ENCODE results near the gene DNAH11. TPM values are rescaled to one million over a fixed set of nuclear protein-coding genes. Genes with fewer than 3 reads are reported as not detected.
"Not testable (repeated sequence)": the region's sequence is repeated elsewhere in the genome, so short reads cannot be mapped to it uniquely, and the experiment has no call there.

The DNAH11 gene
- total RNA-seq, 1 donor from 2014 or later = 0.13 TPM

GRCh38 chr7:21768279-21768678 lies 225.4 kb downstream of the DNAH11 start:
- DNase-seq (ENCODE audit: low read depth in 2 of 2) = no peak

GRCh38 chr7:21771266-21771665 lies 228.4 kb downstream of the DNAH11 start:
- no peak for DNase-seq (ENCODE audit: low read depth in 2 of 2)

- DNase-seq (ENCODE audit: low read depth in 2 of 2) = no peak
Measured at GRCh38 chr7:21771906-21772610, 229.2 kb downstream of the DNAH11 start.

GRCh38 chr7:21773326-21773725 lies 230.5 kb downstream of the DNAH11 start:
- no peak for DNase-seq (ENCODE audit: low read depth in 2 of 2)

- DNase-seq (ENCODE audit: low read depth in 2 of 2) = no peak
Measured at GRCh38 chr7:21777921-21778320, 235.1 kb downstream of the DNAH11 start.

GRCh38 chr7:21778953-21779352 lies 236.1 kb downstream of the DNAH11 start:
- no peak for DNase-seq (ENCODE audit: low read depth in 2 of 2)

- no peak for DNase-seq (ENCODE audit: low read depth in 2 of 2)
Measured at GRCh38 chr7:21782996-21783395, 240.2 kb downstream of the DNAH11 start.

- no peak for DNase-seq (ENCODE audit: low read depth in 2 of 2)
Measured at GRCh38 chr7:21784989-21785388, 242.2 kb downstream of the DNAH11 start.

GRCh38 chr7:21805791-21806190 lies 263.0 kb downstream of the DNAH11 start:
- DNase-seq (ENCODE audit: low read depth in 2 of 2) = no peak

GRCh38 chr7:21806388-21806787 lies 263.5 kb downstream of the DNAH11 start:
- no peak for DNase-seq (ENCODE audit: low read depth in 2 of 2)

GRCh38 chr7:21819048-21819447 lies 276.2 kb downstream of the DNAH11 start:
- DNase-seq (ENCODE audit: low read depth in 2 of 2) = no peak

- no peak for DNase-seq (ENCODE audit: low read depth in 2 of 2)
Measured at GRCh38 chr7:21828841-21829240, 286.0 kb downstream of the DNAH11 start.

- no peak for DNase-seq (ENCODE audit: low read depth in 2 of 2)
Measured at GRCh38 chr7:21829731-21830130, 286.9 kb downstream of the DNAH11 start.

GRCh38 chr7:21844742-21845141 lies 301.9 kb downstream of the DNAH11 start:
- DNase-seq (ENCODE audit: low read depth in 2 of 2) = no peak

GRCh38 chr7:21850531-21851285 lies 307.9 kb downstream of the DNAH11 start:
- peak in 1 of 2 donors; percentile 28 for DNase-seq (ENCODE audit: low read depth in 2 of 2)

- peak in 1 of 2 donors; percentile 42 for DNase-seq (ENCODE audit: low read depth in 2 of 2)
Measured at GRCh38 chr7:21851559-21851967, 308.7 kb downstream of the DNAH11 start.

- not testable (repeated sequence) for DNase-seq (ENCODE audit: low read depth in 2 of 2)
Measured at GRCh38 chr7:21865631-21866204, 322.9 kb downstream of the DNAH11 start.

GRCh38 chr7:21866731-21867130 lies 323.9 kb downstream of the DNAH11 start:
- no peak for DNase-seq (ENCODE audit: low read depth in 2 of 2)

- DNase-seq (ENCODE audit: low read depth in 2 of 2) = no peak
Measured at GRCh38 chr7:21867226-21867625, 324.4 kb downstream of the DNAH11 start.

- no peak for DNase-seq (ENCODE audit: low read depth in 2 of 2)
Measured at GRCh38 chr7:21867816-21868575, 325.2 kb downstream of the DNAH11 start.

- DNase-seq (ENCODE audit: low read depth in 2 of 2) = no peak
Measured at GRCh38 chr7:21868576-21868850, 325.7 kb downstream of the DNAH11 start.

GRCh38 chr7:21869785-21870402 lies 327.1 kb downstream of the DNAH11 start:
- no peak for DNase-seq (ENCODE audit: low read depth in 2 of 2)

Measured in dermis microvascular lymphatic vessel endothelial cell (primary cell).